Activated CD4-positive, alpha-beta T cell treated with anti-CD3 and anti-CD28 coated beads, Interleukin-2, Interleukin-6, amounts not matched to agents 100 ng/mL and 50 ng/mL, durations not matched to agents 16 hours and 8 hours (primary cell): ENCODE measurements around the gene AFF3.

Source experiments
- DNase-seq: peaks from one replicate; pipeline ENCODE4 v3.0.0-alpha.2; 2020

The AFF3 gene

DNA sequence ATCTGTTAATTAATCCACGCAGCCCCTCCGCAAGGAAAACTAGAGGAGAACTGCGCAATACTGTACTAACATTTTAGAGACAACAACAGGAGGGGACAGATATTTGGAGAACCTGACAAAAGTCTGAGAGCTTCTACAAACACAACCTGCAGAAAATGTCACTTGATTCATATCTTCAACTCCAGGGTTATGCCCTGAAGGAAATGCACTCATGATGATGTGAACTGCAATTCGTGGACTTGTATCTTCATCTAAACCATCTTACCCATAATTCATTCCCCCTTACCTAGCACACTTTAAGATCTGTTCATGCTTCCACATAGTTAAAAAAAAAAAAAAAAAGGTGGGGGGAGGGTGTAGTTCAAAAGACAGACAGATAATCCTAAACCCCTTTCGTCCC, 75.5 kb downstream of the AFF3 start:
- no peak for DNase-seq

DNA sequence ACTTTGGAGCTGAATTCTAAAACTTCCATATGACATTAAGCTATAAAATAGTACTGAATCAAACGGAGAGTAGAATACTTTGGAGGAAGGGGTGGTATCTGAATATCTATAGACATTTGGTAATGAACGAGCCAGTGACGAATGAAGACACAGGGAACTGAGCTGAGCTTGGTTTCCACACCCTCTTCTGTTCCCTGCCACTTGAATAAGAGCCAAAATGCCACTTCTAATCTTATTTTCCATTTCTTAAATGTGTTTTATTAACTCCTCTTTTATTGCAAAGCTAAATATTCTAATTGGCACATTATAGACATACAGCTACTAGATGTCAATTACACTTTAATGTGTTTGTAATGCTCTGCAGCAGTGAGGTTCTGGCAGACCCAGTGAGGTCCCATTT, 76.1 kb downstream of the AFF3 start:
- no peak for DNase-seq

DNA sequence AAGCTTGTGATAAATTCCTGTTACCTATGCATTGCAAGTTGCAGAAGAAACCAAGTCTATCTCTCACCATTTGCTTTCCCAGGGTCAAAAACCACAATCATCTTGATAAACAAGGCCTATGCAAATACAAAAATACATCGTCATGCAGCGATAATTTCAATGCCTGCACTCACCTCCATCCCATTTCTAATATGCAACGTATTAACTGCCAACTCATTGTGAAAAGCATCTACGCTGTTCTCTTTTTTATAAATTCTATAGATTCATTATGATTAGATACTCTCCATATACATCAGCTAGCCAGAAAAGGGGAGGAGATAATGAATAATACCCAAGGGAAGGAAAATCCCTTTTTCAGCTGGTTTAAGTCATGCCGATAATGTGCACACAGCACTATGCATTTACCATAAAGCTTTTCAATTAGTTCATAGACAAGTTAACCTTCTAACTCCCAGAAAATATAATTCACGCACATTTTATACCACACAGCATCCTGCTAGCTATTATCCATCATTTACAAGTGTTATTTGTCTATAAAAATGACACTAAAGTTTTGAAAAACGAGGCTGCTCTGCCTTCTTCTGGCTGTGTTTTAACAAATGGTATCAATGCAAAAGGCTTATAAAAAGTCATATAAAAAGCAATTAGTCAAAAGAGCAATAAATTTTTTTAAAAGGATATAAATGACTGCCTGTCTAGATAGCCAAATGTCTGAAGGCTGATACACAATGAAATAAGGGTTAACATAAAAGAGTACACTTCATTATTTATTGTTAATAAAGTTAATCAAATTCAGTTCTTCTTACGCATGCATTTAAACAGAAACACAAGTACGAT, 77.6 kb downstream of the AFF3 start:
- DNase-seq, result peak; percentile 53

DNA sequence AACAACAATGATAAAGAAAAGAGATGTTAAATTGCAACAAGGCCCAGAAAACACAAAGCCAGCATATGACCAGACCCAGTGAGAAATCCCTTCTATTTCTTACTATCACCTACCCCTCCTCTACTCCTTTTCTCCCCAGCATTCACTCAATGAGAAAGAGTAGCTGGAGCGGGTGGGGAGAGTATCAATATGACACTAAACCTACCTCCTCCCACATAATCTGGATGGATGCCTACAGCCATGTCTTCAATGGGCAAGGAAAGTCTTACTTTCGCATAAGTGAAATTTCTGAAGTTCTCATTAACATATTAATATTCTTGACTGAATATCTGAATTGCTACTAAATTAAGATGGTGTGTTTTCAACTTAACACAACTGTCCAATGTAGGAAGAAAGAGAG, 78.2 kb downstream of the AFF3 start:
- DNase-seq, result peak; percentile 22

DNA sequence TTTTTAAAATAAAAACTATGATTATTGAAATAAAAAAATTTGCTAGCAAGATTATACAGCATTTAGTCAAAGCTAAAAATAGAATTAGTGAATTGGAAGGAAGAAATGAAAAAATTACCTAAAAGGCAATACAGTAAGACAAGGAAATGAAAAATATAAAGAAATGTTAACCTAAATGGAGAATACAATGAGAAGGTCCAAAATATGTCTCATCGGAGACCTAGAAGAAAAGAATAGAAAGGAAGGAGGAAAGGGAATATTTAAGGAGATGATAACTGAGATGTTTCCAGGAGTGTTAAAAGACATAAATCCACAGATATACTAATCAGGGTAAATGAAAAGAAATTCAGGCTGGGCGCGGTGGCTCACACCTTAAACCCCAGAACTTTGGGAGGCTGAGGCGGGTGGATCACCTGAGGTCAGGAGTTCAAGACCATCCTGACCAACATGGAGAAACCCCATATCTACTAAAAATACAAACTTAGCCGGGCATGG, 78.9 kb downstream of the AFF3 start:
- no peak for DNase-seq

DNA sequence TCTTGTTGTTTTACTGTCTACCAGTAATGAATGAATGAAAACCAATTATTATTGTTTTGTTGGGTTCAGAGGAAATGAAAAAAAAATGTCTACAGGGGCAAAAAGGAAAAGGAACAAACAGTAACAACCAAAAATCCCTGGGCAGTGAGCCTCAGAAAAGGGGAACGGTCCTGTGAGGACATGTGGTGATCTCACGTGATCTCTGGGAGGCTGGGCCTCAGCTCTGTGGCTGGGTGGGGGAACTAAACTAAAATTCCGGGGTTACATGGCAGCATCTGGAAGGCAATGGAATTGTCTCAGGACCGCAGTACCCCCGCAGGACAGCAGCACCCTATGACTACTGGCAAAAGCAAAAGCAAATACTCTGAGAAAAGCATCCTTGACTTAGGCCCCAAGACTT, 80.1 kb downstream of the AFF3 start:
- no peak for DNase-seq

DNA sequence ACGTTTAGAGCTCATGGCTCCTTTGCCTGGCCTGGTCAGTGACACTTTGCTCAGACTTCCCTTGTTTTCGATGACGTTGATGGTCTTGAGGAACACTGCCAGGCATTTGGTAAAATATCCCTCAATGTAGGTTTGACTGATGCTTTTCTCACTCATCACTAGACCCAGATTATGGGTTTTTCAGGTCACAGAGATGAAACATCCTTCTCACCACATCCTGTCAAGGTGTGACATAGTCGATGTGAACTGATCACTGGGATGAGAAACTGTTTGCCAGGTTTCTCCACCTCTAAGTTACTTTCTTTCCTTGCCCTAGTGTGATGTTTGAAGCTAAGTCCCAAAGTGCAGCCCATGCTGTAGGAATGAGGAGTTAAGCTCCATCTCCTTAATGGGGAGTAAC, 81.5 kb downstream of the AFF3 start:
- DNase-seq, result peak; percentile 71

DNA sequence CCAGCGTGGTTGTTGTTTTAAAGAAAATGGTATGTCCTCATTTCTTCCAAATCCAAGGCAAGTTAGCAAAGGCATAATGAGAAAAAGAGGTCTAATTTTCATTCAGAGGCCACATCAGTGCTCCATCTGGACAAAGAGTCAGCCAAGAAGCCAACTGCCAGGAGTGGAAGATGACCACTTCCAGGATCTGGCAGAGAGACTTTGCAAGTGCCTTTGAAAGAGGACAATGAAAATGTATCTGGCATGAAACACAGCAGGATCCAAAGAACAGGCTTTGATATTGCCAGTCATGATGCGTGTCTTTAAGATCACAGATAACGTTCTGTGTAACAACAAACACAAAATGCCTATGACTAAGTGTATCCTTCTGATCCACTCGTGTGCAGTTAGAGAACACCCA, 82.8 kb downstream of the AFF3 start:
- no peak for DNase-seq

DNA sequence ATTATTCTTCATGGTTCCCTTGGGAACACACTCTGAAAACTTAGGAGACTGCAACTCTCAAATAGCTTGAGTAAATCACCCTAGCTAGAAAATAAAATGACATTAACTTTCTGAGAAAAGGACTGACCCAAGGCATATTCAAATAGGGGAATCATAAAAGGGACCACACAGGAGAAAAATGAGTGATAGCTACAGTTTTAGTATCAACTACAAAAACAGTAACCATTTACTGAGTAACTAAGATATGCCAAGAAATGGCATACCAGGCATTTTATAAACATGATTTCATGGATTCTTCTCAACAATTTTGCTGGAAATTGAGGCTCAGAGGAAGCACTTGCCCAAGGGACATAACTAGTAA, 84.5 kb downstream of the AFF3 start:
- DNase-seq, result no peak

DNA sequence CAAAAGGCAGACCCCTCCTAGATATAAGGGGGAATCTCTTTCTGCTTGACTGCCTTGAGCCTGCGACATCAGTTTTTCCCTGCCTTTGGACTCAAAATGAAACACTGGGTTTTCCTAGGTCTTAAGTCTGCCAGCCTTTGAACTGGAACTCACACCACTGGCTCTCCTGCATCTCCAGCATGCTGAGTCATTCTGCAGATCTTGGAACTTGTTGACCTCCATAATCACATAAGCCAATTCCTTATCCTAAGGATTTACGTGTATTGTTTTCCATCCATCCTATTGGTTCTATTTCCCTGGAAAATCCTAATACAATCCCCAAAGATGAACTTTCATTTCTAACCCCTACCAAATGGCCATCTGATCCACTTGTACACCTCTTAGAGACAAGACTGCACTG, 88.0 kb downstream of the AFF3 start:
- no peak for DNase-seq

DNA sequence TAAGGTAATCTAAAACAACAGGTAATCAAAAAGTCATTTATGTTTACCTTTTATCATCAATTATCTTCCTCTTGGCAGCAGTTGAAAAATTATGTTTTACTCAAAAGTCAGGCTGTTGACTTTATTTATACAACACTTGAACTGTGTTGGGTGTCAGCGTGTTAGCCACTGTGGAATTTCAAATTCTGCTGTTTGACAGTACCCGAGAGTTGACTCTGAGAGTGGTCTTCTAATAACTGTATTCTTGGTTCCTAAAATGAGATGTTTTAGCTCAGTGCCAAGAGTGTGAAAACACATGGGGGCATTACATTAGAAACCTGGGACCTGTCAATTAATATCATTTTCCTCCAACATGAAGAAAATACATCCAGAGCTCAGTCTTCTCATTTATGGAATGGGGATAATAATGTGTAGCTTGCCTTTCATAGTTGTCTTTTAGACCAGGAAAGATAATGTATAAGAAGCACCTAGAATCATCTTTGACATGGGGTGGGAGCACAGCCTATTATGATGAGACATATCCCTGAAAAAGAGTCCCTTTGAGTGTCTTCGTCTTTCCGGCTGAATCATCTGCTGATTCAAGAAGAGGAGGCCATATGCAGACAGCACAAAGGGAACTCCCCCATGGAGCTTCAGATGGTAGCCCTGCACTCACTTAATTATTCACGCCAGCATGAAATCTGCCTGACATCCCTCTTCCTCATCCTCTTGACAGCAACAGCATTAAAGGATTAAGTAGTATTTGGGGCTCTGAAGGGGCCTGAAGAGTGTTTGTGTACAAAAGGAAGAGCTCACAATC, 89.1 kb downstream of the AFF3 start:
- no peak for DNase-seq

DNA sequence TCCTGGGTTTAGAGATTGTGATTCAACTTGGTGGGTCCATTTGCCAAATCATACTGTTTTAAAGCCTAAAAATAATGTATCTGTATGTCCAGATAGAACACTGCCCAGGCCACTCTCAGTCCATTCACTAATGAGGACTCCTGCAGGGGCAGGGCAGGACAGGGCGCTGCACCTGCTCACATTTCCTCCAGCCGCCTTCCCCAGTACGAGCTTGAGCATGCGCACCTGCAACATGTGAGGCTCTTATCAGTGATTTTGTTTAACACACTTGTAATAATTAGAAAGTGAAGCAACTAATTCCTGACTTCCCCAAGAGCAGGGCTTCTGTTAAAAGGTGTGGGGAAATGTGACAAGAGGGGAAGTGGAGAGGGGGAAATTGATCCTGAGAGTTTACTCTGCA, 89.7 kb downstream of the AFF3 start:
- DNase-seq, result no peak

DNA sequence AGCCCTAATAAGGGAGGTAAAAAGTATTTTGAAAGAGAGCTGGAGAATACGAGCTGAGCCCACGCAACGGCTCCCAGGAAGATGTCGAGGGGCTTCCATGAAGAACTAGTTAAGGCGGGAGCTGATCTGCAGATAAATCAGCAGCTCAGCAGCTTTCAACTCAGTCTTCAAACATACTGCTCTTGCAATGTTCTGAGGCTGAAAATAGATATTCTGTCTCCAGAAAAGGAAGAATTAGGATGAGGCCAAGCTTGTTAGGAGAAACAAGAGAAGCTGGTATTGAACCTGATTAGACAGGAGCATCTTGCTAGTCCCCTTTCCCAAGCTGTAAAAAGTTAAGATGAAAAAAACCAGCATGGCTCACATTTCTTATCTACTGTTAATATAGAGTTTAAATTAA, 91.1 kb downstream of the AFF3 start:
- no peak for DNase-seq

DNA sequence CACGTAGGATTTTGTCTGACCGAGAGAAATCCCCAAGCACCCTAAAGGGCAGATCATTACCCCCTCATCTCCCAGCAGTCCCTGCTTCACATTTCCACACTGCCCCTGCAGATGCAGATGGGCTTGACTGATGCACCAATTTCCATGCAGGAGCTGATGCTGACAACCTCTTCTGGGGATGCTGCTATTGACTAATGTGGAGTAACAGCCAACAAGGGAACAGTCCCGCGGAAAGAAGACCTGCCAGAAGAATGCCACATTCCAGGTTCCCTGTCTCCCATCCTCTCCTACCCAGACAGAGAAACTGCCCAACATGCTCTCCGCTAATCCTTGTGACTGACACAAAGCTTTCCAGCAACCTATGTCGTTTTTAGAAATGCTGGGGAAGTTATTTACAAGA, 91.7 kb downstream of the AFF3 start:
- no peak for DNase-seq

DNA sequence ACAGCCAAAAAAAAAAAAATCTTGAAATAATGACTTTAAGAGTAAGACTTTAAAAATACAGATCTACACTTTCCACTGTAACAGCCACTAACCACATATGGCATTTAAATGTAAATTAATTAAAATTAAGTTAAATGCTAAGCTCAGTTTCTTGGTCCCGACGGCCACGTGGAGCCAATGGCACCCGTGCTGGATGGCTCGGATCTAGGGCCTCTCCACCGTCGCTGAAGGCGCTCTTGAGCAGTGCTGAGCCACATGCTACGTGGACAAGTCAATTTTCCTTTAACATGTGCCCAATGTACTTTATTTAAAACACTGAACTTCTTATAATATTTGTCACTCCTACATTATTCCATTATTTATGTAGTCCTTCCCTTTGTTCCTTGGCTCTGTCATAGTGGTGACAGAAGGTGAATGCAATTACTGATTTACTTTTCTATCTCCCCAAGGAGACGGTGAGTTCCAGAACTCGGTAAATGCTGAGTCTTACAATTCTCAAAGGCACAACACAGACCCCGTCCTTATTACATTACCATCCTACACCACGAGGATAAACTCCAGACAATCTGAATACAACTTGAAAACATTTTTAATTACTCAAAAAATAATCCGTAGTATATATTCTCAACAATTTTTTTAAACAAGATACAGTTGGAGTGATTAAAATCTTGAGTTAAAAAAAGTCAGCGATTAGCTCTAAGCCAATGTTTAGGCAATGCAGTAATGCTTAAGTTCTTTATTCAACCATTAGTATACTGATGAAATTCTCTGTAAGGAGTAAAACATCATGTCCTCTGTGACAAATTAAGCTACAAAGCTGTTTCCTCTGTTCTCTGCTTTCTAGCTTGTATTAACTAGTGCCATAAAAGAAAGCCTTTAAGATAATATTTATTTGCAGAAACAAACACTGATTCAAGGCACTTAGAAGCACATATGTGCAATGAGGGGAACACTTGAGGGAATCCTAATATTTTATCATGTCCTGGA, 95.1 kb downstream of the AFF3 start:
- DNase-seq, result no peak

DNA sequence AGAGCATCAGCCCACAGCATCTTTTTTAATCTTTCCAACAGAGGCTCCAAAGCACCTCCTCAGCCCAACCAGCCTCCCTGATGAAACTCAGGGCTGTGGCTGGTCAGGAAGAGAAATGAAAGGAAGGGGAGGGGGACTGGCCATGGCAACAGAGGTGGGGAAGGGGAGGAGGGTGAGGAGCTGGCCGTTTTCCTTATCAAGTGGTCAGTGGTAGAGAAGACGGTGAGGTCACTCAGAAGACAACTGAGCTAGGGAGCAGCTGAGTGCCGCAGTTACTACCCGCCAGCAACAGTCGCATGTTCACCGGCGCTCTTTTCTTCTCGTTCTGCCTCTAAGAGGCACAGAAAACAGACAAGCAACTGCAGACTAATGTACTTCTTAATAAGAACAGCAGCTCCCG, 97.4 kb downstream of the AFF3 start:
- DNase-seq, result no peak

DNA sequence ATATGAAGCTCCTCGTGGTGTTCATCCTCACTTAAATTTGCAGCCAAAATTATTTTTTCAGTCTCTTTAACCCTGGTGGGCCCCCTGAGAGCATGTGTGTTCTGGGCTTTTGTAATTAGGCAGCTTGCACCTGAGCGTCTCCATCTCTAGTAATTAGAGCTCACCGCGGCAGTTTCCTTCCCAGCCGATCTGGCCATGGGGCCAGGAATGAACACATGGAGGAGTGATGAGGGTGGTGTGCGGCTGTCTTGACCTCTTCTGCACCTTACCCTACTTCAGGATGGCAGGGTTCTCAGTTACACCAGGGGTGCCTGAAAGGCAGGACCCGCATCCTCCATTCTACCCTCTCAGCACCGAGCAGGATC, 98.5 kb downstream of the AFF3 start:
- DNase-seq, result no peak

DNA sequence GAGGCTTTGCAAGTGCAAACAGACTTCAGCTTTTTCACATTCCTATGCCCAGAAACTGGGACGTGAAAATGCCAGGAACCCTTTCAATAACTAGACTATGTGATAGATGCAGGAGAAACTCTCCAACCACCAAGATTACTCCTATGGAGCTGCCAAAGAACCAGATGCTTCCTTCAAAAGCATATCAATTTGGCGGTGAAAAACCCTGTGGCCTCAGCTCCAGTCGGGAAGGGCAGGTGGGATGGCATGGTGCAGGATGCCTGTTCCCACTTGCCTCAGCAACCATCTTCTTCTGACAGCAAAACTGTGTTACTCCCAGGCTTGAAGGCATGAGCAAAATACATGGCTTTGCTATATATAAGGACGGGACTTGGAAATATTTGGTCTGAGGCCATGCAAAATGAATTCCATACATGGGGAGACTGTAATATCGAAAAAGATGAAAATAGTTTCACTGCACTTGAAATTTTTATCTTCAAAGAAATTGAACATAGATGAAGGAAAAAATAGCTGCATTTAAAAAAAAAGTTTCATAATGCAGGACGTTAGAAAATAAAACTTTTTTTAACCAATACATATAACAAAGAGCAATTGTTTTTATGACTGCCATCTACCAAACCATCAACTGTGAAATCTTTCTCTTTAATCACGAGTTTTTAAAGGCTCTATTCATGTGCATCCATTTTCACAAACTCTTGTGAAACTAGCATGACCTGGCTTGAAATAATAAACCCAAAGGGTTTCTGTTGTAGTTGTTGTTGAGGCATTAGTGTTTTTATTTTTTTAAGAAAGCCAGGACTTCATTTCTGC, 99.1 kb downstream of the AFF3 start:
- no peak for DNase-seq

DNA sequence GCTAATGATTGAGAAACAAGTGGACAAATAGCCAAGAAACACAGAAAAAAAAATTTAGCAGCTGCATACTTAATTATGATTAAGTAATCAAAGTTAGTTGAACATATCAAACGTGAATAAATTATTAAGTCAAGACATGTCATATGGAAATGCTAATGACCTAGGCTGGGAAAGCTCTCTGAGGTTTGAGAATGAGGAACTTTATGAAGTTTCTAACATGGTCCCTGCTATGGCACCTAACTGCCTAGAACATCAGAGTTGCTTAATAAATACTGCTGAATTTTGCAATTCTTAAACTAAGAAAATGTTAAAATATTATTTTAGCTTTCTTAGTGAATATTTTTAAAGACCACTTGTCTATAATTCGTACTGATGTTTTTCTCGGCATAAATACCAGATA, 99.8 kb downstream of the AFF3 start:
- no peak for DNase-seq

DNA sequence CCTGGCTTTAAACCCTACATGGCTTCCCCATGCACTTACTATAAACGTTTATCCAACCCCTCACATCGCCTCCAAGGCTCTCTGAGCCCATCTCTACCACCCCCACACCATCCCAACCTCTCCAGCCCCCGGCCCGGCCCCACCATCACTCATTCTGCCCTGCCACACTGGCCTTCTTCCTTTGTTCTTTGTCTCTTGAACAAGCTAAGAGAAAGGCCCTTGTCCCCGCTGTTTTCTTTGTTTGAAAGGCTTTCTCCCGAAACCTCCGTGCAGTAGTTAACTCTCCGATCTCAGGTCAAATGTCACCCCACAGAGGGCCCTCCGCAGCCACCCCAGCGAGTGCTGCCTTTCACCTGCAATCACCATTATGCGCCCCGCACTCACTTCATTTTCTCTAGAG, 100.4 kb downstream of the AFF3 start:
- DNase-seq, result no peak

DNA sequence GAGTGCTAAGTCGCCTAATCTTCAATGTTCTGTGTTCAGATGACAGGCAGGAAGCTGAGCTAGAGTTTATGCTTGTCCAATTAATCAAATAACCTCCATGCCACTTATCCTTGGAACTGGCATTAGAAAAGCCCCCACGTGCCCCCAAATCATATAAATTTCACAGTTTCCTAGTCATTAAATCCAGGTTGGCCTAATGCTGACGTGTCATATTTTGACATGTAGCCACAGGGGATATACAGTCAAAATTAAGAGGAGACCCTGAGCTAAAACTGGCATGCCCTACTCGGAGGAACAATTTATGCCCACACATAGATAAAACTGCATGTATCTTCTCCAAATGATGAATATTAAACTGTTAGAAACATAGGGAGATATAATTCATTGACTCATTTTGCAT, 101.0 kb downstream of the AFF3 start:
- no peak for DNase-seq

DNA sequence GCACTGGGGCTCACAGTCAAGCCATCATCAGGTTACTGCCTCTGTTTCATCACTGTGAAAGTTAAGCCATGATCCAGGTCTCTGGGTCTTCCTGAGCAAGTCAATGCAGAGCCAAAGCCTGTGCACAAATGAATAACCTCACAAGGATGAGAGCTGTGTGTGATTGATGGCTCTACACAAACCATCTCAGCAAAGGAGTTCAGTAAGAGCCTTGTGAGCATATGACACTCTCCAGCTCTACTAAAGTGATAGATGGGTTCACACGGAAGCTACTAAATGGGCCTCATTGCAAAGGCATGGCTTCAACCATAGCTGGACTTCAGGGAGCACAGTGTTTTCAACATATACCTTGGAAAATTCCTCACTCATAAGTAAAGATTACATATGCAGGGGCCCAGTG, 101.5 kb downstream of the AFF3 start:
- DNase-seq, result no peak
